ENCODE measurements around the gene ZEB2. TPM values are rescaled to one million over a fixed set of nuclear protein-coding genes. Genes with fewer than 3 reads are reported as not detected.
A peak's percentile ranks its signal among the peaks of the same experiment; 100 is the strongest.

ZEB2 gene
- total and polyA plus RNA-seq, 10 of the 15 experiments (the other 5 are each of a cell fraction or from before 2014, with no cell fraction given): 0.14 to 3.2 (median 0.84) TPM

GRCh38 chr2:144430722-144431391 is 89.1 kb downstream of the ZEB2 start (continued):
- TF ChIP-seq, protein P1, sequence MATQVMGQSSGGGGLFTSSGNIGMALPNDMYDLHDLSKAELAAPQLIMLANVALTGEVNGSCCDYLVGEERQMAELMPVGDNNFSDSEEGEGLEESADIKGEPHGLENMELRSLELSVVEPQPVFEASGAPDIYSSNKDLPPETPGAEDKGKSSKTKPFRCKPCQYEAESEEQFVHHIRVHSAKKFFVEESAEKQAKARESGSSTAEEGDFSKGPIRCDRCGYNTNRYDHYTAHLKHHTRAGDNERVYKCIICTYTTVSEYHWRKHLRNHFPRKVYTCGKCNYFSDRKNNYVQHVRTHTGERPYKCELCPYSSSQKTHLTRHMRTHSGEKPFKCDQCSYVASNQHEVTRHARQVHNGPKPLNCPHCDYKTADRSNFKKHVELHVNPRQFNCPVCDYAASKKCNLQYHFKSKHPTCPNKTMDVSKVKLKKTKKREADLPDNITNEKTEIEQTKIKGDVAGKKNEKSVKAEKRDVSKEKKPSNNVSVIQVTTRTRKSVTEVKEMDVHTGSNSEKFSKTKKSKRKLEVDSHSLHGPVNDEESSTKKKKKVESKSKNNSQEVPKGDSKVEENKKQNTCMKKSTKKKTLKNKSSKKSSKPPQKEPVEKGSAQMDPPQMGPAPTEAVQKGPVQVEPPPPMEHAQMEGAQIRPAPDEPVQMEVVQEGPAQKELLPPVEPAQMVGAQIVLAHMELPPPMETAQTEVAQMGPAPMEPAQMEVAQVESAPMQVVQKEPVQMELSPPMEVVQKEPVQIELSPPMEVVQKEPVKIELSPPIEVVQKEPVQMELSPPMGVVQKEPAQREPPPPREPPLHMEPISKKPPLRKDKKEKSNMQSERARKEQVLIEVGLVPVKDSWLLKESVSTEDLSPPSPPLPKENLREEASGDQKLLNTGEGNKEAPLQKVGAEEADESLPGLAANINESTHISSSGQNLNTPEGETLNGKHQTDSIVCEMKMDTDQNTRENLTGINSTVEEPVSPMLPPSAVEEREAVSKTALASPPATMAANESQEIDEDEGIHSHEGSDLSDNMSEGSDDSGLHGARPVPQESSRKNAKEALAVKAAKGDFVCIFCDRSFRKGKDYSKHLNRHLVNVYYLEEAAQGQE (IDR thresholded peaks at IDR 0.05; ENCODE audit: low read depth, low read length): no peak
- TF ChIP-seq NR2C2 (IDR thresholded peaks at IDR 0.05; ENCODE audit: borderline replicate concordance, control insufficient read depth, insufficient read length, low read depth): no peak
- peak; percentile 77 for TF ChIP-seq NFIC (IDR thresholded peaks at IDR 0.05; ENCODE audit: low read depth, low read length)
- no peak for TF ChIP-seq PAX8 (IDR thresholded peaks at IDR 0.05)
- no peak for TF ChIP-seq ZBTB4 (CRISPR knock-in tag; IDR thresholded peaks at IDR 0.05)
- no peak for TF ChIP-seq YY1 (IDR thresholded peaks at IDR 0.05; ENCODE audit: low read depth, low read length)
- no peak for TF ChIP-seq KDM1A (IDR thresholded peaks at IDR 0.05; ENCODE audit: borderline replicate concordance)
- TF ChIP-seq JUNB (IDR thresholded peaks at IDR 0.05): peak; percentile 87
- TF ChIP-seq TCF7 (IDR thresholded peaks at IDR 0.05; ENCODE audit: borderline replicate concordance): no peak
- no peak for TF ChIP-seq TBL1XR1 (IDR thresholded peaks at IDR 0.05; ENCODE audit: low read depth, low read length)

Measured in GM12878 (cell line).